IPS-20b (cell line): ENCODE data around the gene OPN4.

Source experiments
- H3K27ac ChIP-seq: one replicate; pipeline ENCODE4 v1.5.1; 2013; ENCODE audit warnings: low read length
- H3K27me3 ChIP-seq: 2 replicates; pipeline ENCODE4 v1.6.1; 2013; ENCODE audit warnings: mild to moderate bottlenecking, low read length, inconsistent platforms; ENCODE audit not compliant: insufficient read depth
- H3K36me3 ChIP-seq: 2 replicates; pipeline ENCODE4 v1.6.1; 2013; ENCODE audit warnings: low read depth, mild to moderate bottlenecking, inconsistent platforms, low read length, moderate library complexity; ENCODE audit not compliant: insufficient read depth
- H3K4me1 ChIP-seq: 2 replicates; pipeline ENCODE4 v1.6.1; 2013; ENCODE audit warnings: mild to moderate bottlenecking, control low read depth, inconsistent platforms, low read length, moderate library complexity; ENCODE audit not compliant: insufficient read depth
- H3K4me3 ChIP-seq: 2 replicates; pipeline ENCODE4 v1.5.1; 2013; ENCODE audit warnings: mild to moderate bottlenecking, low read length, inconsistent platforms
- H3K9ac ChIP-seq: 2 replicates; pipeline ENCODE4 v1.6.1; 2013; ENCODE audit warnings: low read depth, mild to moderate bottlenecking, inconsistent platforms, low read length, moderate library complexity
- H3K9me3 ChIP-seq: 2 replicates; pipeline ENCODE4 v1.6.1; 2013; ENCODE audit warnings: mild to moderate bottlenecking, low read depth, low read length, inconsistent platforms; ENCODE audit not compliant: insufficient read depth

The OPN4 gene

DNA sequence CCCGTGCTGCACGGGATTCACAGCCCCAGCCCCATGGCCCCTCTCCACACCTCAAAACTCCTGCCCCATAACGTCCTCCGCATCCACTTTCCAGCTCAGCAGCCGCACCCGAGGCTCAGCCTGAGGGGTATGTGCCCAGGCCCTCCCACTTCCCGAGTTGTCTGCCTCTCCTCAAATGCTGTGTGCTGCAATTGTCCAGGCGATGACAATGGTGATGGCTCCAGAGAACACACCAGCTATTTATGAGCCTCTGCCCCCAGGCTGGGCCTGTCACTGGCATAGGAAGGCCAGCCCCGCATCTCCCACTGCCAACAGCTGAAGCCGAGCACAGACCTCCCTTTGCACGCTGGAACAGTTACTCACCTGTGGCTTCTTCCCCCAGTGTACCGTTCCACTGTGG is 11.5 kb downstream of the OPN4 start:
- Histone ChIP-seq H3K4me3 (no peak overlapping the region), H3K36me3 (no peaks in the 10 kb centered on the region), H3K27ac (no peak overlapping the region), H3K9ac (no peak overlapping the region), H3K9me3 (no peaks in the 10 kb centered on the region), H3K27me3 (no peaks in the 10 kb centered on the region), H3K4me1 (no peaks in the 10 kb centered on the region)

DNA sequence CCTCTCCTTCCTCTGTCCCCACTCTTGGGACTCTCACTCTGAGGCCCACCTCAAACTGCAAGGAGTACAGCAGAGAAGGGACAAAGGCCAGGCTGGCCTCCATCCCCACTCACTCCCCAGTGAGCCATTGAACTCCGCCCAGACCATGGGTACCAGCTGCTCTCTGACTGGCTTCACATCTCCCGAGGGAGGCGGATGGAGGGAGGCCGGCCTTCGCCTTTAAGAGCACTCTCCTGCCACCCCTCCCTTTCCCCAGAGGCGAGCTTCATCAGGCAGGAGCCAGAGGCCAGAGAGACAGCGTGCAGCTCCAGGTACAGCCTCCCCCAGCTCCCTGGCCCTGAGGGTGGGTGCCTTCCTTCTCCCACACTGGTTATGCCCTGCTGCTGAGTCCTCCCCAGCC is 12.2 kb downstream of the OPN4 start:
- H3K36me3 ChIP-seq = no peaks in the 10 kb centered on the region
- no peak overlapping the region for H3K27ac ChIP-seq
- no peaks in the 10 kb centered on the region for H3K9me3 ChIP-seq
- no peak overlapping the region for H3K4me3 ChIP-seq
- H3K9ac ChIP-seq = no peak overlapping the region
- peaks cover 5% of the 10 kb centered on the region; the same call in 1 of the 2 replicates for H3K4me1 ChIP-seq
- H3K27me3 ChIP-seq = no peaks in the 10 kb centered on the region

DNA sequence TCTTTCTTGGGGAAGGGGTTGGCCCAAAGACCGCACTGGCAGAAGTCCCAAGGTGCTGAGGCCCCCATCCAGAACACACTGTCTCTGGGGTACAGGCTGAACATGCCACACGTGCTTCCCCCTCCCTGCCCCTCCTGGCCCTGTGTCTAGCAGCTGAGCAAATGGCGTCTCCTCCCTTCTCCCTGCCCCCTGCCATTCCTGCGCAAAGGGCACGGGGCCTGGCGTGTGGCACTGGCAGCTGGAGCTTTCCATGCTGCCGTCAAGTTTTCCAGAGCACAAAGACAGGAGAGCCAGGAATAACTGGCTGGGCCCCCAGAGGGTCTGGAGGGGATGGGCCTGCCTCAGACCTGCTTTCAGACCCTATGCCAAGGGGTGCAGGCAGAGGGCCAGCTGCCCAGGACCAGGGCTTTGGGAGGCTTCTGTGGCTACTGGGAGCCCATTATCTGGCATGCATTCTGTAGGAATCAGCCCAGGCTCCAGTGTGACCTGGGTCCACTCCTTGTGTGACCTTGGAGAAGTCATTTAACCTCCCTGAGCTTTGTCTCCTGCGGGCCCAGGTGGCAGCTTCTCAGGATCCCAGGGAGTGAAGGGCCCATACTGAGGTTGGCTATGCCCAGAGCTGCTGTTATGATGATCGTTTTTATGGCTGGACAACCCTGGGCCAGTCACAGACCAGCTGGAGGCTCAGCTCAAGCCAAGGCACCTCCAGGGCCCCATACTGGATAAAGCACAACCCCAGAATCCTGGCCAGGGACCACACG is 13.3 kb downstream of the OPN4 start:
- Histone ChIP-seq H3K27ac (no peak overlapping the region), H3K9ac (no peak overlapping the region), H3K27me3 (no peaks in the 10 kb centered on the region), H3K9me3 (no peaks in the 10 kb centered on the region), H3K4me1 (peaks cover 5% of the 10 kb centered on the region; the same call in 1 of the 2 replicates), H3K4me3 (no peak overlapping the region), H3K36me3 (no peaks in the 10 kb centered on the region)

DNA sequence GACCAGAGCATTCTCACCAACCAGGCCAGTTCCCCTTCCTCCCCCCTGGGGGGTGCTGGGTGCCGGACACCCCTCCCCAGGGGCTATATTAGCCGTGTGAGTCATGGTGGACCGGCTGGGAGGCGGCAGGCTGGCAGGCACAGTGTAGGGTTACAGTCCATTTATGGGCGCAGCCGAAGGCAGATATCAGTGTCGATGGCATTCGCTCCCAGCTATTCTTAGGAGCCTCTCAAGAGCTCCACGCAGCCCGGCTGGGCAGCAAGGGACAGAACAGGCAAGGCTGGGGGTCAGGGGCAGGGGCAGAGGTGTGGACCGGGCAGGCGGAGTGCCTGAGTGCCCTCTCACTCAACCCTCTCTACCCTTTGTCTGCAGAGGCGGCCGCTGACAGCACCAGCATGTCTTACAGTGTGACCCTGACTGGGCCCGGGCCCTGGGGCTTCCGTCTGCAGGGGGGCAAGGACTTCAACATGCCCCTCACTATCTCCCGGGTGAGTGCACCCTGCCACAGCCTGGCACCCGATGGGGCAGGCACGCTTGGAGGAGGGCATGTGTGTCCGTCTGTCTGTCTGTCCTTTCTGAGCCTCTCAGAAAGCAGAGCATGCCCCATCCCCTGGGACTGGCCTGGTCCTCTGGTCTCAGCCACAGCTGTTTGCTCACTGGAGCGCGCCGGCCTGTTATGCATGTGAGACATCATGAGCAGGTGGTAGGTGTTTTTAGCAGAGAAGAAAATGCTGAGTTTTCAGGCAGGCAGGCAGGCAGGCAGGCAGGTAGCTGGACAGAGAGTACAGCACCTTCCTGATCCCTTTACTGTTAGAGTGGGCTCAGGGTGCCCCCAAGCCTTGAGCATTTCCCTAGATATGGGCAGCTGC is 14.2 kb downstream of the OPN4 start, which contains the start of gene LDB3:
Gene LDB3 (plus strand): TSS at position 215 of the 869 bp plus-strand sequence. CDS start 181 bp downstream, at position 396.
- H3K9me3 ChIP-seq = no peaks in the 10 kb centered on the region

DNA sequence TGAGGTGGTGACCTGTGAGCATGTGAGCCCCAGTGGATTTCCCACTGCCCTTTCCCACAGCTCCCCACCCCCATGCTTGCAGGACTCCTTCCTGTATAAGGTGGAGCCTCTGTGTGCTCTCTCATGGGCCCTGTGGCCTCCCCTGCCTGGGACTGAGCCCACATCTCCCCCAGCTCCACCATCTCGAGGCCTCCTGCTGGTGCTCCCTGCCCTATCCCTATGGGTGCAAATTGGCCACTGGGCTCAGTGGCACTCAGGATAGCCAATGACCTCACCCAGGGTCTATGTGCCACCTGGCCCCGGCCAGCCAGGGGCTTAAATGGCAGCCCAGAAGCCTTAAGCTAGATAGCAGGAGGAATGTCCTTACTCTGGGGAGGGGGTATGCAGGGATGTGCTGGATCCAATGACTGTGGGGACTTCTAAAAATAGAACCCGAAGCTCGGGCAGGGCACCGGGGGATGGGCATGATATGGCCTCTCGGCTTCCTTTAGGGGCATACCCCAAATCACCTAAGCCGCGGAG is 16.0 kb downstream of the OPN4 start:
- H3K9ac ChIP-seq = no peak overlapping the region
- H3K36me3 ChIP-seq = no peaks in the 10 kb centered on the region
- H3K9me3 ChIP-seq = no peaks in the 10 kb centered on the region
- H3K27me3 ChIP-seq = no peaks in the 10 kb centered on the region
- H3K27ac ChIP-seq = no peak overlapping the region
- peaks cover 11% of the 10 kb centered on the region; the same call in 1 of the 2 replicates for H3K4me1 ChIP-seq
- H3K4me3 ChIP-seq = no peak overlapping the region

More for the DNA sequence above, 14.2 kb downstream of the OPN4 start, which contains the start of gene LDB3:
- Histone ChIP-seq H3K27ac (no peak within 1 kb of the TSS), H3K4me3 (no peak within 1 kb of the TSS), H3K4me1 (peaks cover 11% of the 10 kb centered on the region; the same call in 1 of the 2 replicates), H3K9ac (peak within 1 kb of the TSS; percentile 32), H3K27me3 (no peaks in the 10 kb centered on the region), H3K36me3 (no peaks in the 10 kb centered on the region)

DNA sequence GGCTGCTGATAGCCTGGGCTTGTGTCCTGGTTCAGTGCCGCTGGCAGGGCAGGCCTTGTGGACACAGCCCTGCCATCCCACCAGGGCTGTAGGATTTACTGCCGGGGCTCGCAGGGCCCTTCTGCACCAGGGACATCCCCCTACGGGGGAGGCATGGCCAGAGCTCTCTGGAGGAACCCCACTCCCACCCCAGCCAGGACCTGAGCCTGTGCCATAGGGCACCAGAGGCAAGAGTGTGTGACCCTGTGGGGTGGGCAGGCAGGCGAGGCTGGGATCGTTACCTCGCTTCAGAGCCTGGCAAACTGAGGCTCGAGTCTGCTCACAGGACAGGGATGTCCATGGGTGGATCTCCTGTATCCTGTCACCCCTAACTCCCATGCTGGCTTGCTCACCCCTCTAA is 16.5 kb downstream of the OPN4 start:
- Histone ChIP-seq H3K9ac (no peak overlapping the region), H3K4me3 (no peak overlapping the region), H3K4me1 (peaks cover 11% of the 10 kb centered on the region; the same call in 1 of the 2 replicates), H3K9me3 (no peaks in the 10 kb centered on the region), H3K27ac (no peak overlapping the region), H3K27me3 (no peaks in the 10 kb centered on the region), H3K36me3 (no peaks in the 10 kb centered on the region)

DNA sequence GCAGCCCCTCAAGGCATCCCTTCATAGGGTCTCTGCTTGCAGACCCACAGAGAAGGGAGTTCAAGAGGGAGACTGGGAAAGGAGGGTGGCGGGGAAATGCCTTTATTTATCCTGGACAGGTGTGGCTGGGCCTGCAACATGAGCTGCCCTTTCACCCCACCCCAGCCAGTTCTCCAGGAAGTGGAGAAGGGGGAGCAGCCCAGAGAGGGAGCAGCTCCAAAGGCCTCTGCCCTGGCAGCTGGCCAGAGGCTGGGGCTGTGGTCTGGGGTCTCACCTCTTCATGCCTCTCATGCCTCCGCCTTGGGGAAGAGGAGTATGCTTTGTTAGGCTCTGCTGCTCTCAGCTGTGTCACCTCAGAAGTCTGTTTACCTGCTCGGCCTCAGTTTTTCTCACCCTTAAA is 17.1 kb downstream of the OPN4 start:
- Histone ChIP-seq H3K36me3 (no peaks in the 10 kb centered on the region), H3K4me3 (no peak overlapping the region), H3K9ac (no peak overlapping the region), H3K27me3 (no peaks in the 10 kb centered on the region), H3K27ac (no peak overlapping the region), H3K4me1 (peaks cover 11% of the 10 kb centered on the region; the same call in 1 of the 2 replicates), H3K9me3 (no peaks in the 10 kb centered on the region)

DNA sequence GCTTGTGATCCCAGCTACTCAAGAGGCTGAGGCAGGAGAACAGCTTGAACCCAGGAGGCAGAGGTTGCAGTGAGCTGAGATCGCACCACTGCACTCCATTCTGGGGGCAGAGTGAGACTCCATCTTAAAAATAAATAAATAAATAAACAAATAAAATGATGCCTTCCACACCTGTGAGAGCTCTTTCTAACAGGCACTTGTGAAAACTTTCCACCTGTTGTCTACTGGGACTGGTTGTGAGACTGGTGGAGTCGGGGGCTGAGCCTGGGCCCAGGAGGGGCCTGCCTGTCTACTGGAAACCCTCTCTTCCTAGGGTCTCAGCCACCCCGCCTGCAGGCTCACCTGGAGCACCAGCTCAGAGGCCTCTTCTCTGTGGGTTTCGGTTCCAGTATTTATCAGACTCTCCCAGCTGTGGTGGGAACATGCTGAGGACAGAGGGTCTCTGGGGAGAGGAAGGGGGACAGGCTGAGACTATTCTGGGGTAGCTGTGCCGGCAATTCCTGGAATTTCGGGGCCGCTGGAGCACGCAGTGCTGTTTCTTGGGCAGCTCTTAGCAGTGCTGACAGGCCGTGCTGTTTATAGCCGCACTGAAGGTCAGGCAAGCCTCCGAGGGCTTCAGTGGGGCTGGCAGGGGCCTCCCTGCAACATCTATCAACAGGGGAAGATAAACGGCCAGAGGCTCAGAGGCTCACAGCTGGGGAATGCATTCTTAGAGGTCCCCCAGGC is 17.8 kb downstream of the OPN4 start:
- Histone ChIP-seq H3K36me3 (no peaks in the 10 kb centered on the region), H3K27ac (peak overlapping the region; percentile 64), H3K27me3 (no peaks in the 10 kb centered on the region), H3K4me3 (no peak overlapping the region), H3K9me3 (no peaks in the 10 kb centered on the region), H3K4me1 (peaks cover 11% of the 10 kb centered on the region; the same call in 1 of the 2 replicates), H3K9ac (no peak overlapping the region)

DNA sequence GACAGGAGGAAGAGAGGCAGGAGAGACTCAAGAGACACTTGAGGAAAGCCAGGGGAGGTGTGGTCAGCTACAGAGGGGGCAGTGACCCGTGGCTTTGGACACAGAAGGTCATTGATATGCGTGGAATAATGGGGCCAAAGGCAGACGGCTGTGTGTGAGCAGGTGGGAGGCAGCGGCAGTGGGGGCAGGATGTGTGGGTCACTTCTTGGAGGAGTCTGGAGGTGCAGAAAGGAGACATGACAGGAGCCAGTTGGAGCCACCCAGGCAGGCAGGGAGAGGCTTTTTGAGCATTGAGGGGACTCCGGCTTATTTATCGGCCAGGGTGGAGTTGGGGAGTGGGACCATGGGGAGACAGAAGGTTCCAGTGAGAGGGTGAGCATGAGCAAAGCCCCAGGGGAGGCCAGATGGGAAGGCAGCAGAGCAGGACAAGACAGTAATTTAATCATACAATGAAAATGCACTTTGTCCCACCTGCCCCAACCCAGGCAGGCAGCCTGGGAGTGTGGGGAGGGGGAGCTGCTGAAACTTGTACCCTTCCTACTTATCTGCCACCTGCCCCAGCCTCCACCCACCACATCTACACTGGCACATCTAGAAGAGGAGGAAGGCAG is 19.0 kb downstream of the OPN4 start:
- no peak overlapping the region for H3K27ac ChIP-seq
- H3K9me3 ChIP-seq = no peaks in the 10 kb centered on the region
- H3K9ac ChIP-seq = no peak overlapping the region
- no peaks in the 10 kb centered on the region for H3K27me3 ChIP-seq
- no peaks in the 10 kb centered on the region for H3K36me3 ChIP-seq
- H3K4me1 ChIP-seq = peaks cover 11% of the 10 kb centered on the region; the same call in 1 of the 2 replicates
- H3K4me3 ChIP-seq = no peak overlapping the region

DNA sequence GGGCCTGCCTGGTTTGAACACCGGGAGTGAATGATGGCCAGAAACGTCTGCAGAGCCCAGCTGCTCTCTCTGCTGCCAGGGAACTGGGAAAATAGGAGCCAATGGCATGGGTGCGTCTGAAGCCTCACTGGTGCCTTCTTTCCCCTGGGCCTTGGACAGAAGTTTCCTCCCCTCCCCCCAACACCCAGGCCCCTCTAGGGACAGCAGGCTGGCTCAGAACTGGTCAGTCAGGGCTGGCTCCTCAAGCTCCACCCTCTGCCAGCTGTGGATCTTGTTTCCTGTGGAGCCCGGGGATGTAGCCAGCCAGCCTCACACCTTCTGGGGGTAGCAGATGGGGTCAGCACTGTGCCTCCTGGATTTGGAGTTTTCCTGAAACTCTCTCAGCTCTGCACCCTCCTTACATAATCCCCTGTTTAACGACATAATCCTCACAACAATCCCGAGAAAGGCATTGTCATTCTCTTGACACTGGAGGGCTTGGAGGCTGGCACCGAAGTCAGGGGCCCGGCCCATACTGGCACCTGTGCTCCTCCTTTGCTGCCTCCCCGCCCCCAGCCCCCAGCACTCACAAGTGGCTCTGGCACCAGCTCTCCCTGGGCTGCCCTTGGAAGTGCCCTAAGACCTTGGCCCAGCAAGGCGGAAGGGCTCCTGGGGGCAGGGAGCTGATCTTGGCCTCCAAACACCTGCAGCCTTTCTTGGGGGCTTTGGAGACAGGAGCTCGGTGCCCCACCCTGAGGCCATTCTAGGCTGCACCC is 19.7 kb downstream of the OPN4 start:
- no peaks in the 10 kb centered on the region for H3K27me3 ChIP-seq
- H3K27ac ChIP-seq = no peak overlapping the region
- H3K4me3 ChIP-seq = no peak overlapping the region
- no peak overlapping the region for H3K9ac ChIP-seq
- no peaks in the 10 kb centered on the region for H3K36me3 ChIP-seq
- H3K4me1 ChIP-seq = peaks cover 11% of the 10 kb centered on the region; the same call in 1 of the 2 replicates
- no peaks in the 10 kb centered on the region for H3K9me3 ChIP-seq
